Measurements from ENCODE around the gene GALNT14. TPM values are rescaled to one million over a fixed set of nuclear protein-coding genes. Genes with fewer than 3 reads are reported as not detected.

Gene GALNT14
- total and polyA plus RNA-seq, 8 donors = 1.9 to 9.1 (median 2.8) TPM

DNA sequence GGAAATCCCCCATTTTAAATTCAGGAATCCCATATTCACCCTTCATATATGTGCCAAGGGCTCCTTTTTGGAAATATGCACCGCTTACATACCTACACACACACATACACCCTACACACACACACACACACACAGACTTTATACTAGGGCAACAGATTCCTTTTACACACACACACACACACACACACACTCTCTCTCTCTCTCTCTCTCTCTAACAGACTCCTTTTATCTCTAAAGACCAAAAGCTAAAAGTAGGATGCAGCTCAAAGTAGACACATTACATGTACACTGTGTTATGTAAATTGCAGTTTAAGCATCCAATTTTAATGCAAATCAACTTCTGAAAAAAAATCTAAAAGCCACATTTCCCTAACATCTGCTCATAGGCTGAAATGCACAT, 200.0 kb downstream of the GALNT14 start:
- DNase-seq = no peak
- no peak overlapping the region for H3K4me3 ChIP-seq
- no peak overlapping the region for H3K27ac ChIP-seq
- no peaks in the 10 kb centered on the region for H3K36me3 ChIP-seq
- H3K27me3 ChIP-seq = no peaks in the 10 kb centered on the region
- intact Hi-C loops (cut with DNase I) = no loop called here
- TF ChIP-seq, protein P1, sequence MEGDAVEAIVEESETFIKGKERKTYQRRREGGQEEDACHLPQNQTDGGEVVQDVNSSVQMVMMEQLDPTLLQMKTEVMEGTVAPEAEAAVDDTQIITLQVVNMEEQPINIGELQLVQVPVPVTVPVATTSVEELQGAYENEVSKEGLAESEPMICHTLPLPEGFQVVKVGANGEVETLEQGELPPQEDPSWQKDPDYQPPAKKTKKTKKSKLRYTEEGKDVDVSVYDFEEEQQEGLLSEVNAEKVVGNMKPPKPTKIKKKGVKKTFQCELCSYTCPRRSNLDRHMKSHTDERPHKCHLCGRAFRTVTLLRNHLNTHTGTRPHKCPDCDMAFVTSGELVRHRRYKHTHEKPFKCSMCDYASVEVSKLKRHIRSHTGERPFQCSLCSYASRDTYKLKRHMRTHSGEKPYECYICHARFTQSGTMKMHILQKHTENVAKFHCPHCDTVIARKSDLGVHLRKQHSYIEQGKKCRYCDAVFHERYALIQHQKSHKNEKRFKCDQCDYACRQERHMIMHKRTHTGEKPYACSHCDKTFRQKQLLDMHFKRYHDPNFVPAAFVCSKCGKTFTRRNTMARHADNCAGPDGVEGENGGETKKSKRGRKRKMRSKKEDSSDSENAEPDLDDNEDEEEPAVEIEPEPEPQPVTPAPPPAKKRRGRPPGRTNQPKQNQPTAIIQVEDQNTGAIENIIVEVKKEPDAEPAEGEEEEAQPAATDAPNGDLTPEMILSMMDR (IDR thresholded peaks at IDR 0.05) = no peak
- no peak for ATAC-seq
- no peak for FAIRE-seq
- no peaks in the 10 kb centered on the region for H3K4me1 ChIP-seq
- 88 to 95% methylated on average over 1 of the region's 1 CpG for WGBS, 2 donors
- H3K9me3 ChIP-seq = no peaks in the 10 kb centered on the region

DNA sequence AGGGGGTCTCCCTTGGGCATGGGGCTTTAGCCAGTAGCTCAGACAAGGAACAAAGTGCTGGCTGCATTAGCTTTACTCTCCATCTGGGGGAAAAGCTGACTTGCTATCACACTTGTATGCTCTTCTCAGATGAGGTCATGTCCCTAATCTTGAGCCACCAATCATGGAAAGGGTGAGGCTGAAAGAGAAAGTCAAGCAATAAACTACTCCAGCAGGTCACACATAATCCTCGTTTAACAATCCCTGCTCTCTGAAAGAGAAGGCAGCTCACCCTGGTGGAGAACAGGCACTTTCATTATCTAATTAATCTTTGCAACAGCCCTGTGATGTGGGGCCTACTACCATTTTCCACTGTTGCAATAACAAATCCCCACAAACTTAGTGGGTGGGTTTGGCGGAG, 201.3 kb downstream of the GALNT14 start:
- no peak for DNase-seq
- Histone ChIP-seq H3K9me3 (no peaks in the 10 kb centered on the region), H3K27me3 (no peaks in the 10 kb centered on the region), H3K4me3 (no peak overlapping the region), H3K36me3 (no peaks in the 10 kb centered on the region), H3K4me1 (no peaks in the 10 kb centered on the region), H3K27ac (no peak overlapping the region)
- 72 to 74% methylated on average over 2 of the region's 2 CpGs for WGBS, 2 donors
- ATAC-seq = no peak
- intact Hi-C loops (cut with DNase I) = no loop called here
- FAIRE-seq = no peak
- TF ChIP-seq, protein P1 (IDR thresholded peaks at IDR 0.05) = no peak

DNA sequence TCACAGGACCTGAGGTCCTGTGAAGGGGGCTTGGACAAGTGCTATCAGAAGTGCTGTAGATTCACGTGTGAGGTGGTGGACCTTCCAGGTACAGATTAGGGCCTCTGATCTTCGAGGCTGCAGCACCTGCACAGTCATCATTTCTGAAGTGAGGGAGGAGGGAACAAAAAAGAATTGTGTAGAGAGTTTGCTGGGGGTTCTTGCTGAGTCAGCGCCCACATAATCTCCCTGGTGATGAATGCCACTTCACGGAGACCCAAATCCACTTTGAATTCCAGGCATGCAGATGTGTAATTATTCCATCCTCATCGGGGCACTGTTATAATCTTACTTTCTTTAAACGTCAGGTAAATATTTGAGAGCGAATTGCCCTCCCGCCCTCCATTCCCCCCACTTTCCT, 202.4 kb downstream of the GALNT14 start:
- FAIRE-seq (no peak), DNase-seq (no peak), ATAC-seq (no peak)
- WGBS, 2 donors = 51 to 57% methylated on average over 8 of the region's 8 CpGs
- H3K27ac ChIP-seq = no peak overlapping the region
- TF ChIP-seq, protein P1 (IDR thresholded peaks at IDR 0.05) = no peak
- no peaks in the 10 kb centered on the region for H3K36me3 ChIP-seq
- intact Hi-C loops (cut with DNase I) = no loop called here
- no peak overlapping the region for H3K4me3 ChIP-seq
- H3K9me3 ChIP-seq = no peaks in the 10 kb centered on the region
- no peaks in the 10 kb centered on the region for H3K27me3 ChIP-seq
- no peaks in the 10 kb centered on the region for H3K4me1 ChIP-seq

DNA sequence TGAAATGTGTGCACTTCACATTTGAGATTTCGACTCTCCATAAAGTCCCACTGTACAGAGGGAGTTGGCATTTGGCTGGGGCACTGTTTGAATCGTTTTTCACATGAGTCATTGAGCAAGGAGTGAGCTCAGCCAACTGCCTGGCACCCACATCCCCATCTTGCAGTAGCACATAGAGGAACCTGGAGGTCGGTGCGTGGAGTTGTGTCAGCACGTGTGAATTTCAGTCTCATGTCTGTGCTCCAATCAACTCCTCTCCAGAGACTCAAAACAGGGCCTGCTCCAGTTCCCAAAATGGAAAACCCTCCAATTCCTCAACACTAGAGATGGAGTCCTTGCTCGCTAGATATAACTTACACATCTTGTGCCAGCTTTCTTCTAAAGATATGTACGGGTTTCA, 204.2 kb downstream of the GALNT14 start:
- no peaks in the 10 kb centered on the region for H3K36me3 ChIP-seq
- TF ChIP-seq, protein P1 (IDR thresholded peaks at IDR 0.05) = no peak
- no peak overlapping the region for H3K27ac ChIP-seq
- DNase-seq = no peak
- H3K4me1 ChIP-seq = no peaks in the 10 kb centered on the region
- H3K9me3 ChIP-seq = no peaks in the 10 kb centered on the region
- no peak overlapping the region for H3K4me3 ChIP-seq
- ATAC-seq = no peak
- WGBS, 2 donors = 75 to 77% methylated on average over 7 of the region's 7 CpGs
- intact Hi-C loops (cut with DNase I) = no loop called here
- FAIRE-seq = no peak
- H3K27me3 ChIP-seq = no peaks in the 10 kb centered on the region

DNA sequence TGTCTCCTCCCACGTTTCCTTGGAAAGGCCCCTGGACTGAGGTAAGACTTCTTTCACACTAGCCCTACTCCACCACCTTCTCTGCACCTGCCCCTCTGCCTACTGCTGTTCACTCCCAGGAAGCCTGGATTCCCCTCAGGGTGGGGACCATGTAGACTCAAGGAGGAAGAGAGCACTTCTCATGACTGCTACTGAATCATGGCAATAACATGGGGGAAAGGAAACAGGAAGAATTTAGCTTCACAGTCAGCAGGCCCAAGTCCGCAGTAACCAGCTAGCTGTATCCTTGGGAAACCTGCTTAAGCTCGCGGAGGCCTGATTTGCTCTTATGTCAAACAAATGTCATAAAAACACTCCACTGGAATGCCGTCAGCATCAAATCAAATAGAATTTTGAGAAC, 204.7 kb downstream of the GALNT14 start:
- intact Hi-C loops (cut with DNase I) = no loop called here
- Histone ChIP-seq H3K27ac (no peak overlapping the region), H3K4me1 (no peaks in the 10 kb centered on the region), H3K36me3 (no peaks in the 10 kb centered on the region), H3K9me3 (no peaks in the 10 kb centered on the region), H3K4me3 (no peak overlapping the region), H3K27me3 (no peaks in the 10 kb centered on the region)
- no peak for ATAC-seq
- FAIRE-seq = no peak
- WGBS, 2 donors = 60 to 69% methylated on average over 5 of the region's 5 CpGs
- DNase-seq = no peak
- TF ChIP-seq, protein P1 (IDR thresholded peaks at IDR 0.05) = no peak
